GM12892 (cell line): ENCODE results near the gene SUMO2.

ENCODE experiments used
- POLR2A ChIP-seq: IDR thresholded peaks from 2 replicates; pipeline ENCODE4 v1.6.1; 2011; ENCODE audit warnings: low read depth, low read length, control low read depth
- POLR2AphosphoS5 ChIP-seq: IDR thresholded peaks from 2 replicates; pipeline ENCODE4 v1.6.1; 2011; ENCODE audit warnings: low read depth, low read length, control low read depth
- TAF1 ChIP-seq: IDR thresholded peaks from 2 replicates; pipeline ENCODE4 v1.6.1; 2011; ENCODE audit warnings: low read depth, mild to moderate bottlenecking, control low read depth, low read length, borderline replicate concordance

- TF ChIP-seq POLR2AphosphoS5, result no peak
- TF ChIP-seq POLR2A, result no peak
- no peak for TF ChIP-seq TAF1
Observed at GRCh38 chr17:75173526-75173925, 9.2 kb downstream of the SUMO2 start.
